Prostate gland (tissue), 2 donors: ENCODE measurements around the gene TMEM50B.

Experiments
- CTCF ChIP-seq, 4 experiments: fragments of 200-600 bp in 2 of 4; fragments of 450-650 bp in 2 of 4; sonication (generic) in 2 of 4; IDR thresholded peaks; 1 replicate in 3 of 4; 2 replicates in 1 of 4; pipeline ENCODE4 v1.5.1; 2016 to 2019; ENCODE audit warnings: antibody characterized with exemption in 4 of 4, mild to moderate bottlenecking in 2 of 4, moderate library complexity in 2 of 4
- POLR2A ChIP-seq: fragments of 450-650 bp; IDR thresholded peaks from one replicate; pipeline ENCODE4 v1.6.1; 2016; ENCODE audit warnings: antibody characterized with exemption, mild to moderate bottlenecking

- no peak for TF ChIP-seq POLR2A
- no peak for TF ChIP-seq CTCF (IDR thresholded peaks at IDR 0.05)
Observed at GRCh38 chr21:33441489-33442477, 38.0 kb downstream of the TMEM50B start.
